Sigmoid colon (tissue), 7 donors: Measurements from ENCODE around the gene ERBB2. TPM values are rescaled to one million over a fixed set of nuclear protein-coding genes. Genes with fewer than 3 reads are reported as not detected.

Source experiments
- DNase-seq: peaks from one replicate; pipeline ENCODE4 v3.0.0-alpha.2; 2019
- H3K27ac ChIP-seq, 4 donors: fragments of 200-600 bp; sonication (generic); one replicate each; pipeline ENCODE4 v1.5.1; 2016 to 2019; ENCODE audit warnings: mild to moderate bottlenecking in 1 of 4
- H3K27me3 ChIP-seq, 3 donors: fragments of 200-600 bp; sonication (generic); one replicate each; pipeline ENCODE4 v1.5.1; 2019; ENCODE audit warnings: mild to moderate bottlenecking in 1 of 3
- H3K36me3 ChIP-seq, 4 donors: fragments of 200-600 bp; sonication (generic); one replicate each; pipeline ENCODE4 v1.5.1; 2016 to 2019
- H3K4me1 ChIP-seq, 4 donors: fragments of 200-600 bp; sonication (generic); one replicate each; pipeline ENCODE4 v1.5.1; 2017 to 2019
- H3K4me3 ChIP-seq, 4 donors: fragments of 200-600 bp; sonication (generic); one replicate each; pipeline ENCODE4 v1.5.1; 2017 to 2019; ENCODE audit warnings: mild to moderate bottlenecking in 2 of 4, moderate library complexity in 1 of 4
- H3K9me3 ChIP-seq, 4 donors: fragments of 200-600 bp in 3 of 4; sonication (generic) in 3 of 4; one replicate each; pipeline versions ENCODE4 v1.5.1 to v1.6.1; 2013 to 2019
- EP300 ChIP-seq, 4 donors: sonication (generic); formaldehyde crosslinking; IDR thresholded peaks; one replicate each; pipeline ENCODE4 v1.6.1; 2017; ENCODE audit warnings: antibody characterized with exemption in 4 of 4
- POLR2A ChIP-seq, 2 donors: fragments of 450-650 bp; IDR thresholded peaks; one replicate each; pipeline ENCODE4 v1.6.1; 2016; ENCODE audit warnings: antibody characterized with exemption in 2 of 2, mild to moderate bottlenecking in 2 of 2, moderate library complexity in 2 of 2
- POLR2AphosphoS5 ChIP-seq, 4 donors: sonication (generic); formaldehyde crosslinking; IDR thresholded peaks; one replicate each; pipeline ENCODE4 v1.6.1; 2017; ENCODE audit warnings: antibody characterized with exemption in 4 of 4
- WGBS, 2 donors: extraction: QIAGEN DNeasy Blood & Tissue Kit; methylation state at CpG; one replicate each; pipeline ENCODE4 v1.1.7; 2013; 5-methylcytosine and 5-hydroxymethylcytosine counted together
- intact Hi-C: fragments of 100-400 bp; cut with DNase I; formaldehyde crosslinking; loops from one replicate; pipeline ENCODE4 v1.15.1; 2023
- polyA plus RNA-seq, 3 donors: library from polyadenylated mRNA; stranded (reverse); fragments of 200-250 nt; gene quantifications; one replicate each; pipeline ENCODE4 v1.2.3, GENCODE V29; 2013
- total RNA-seq, 4 donors: library from RNA; depleted of rRNA; stranded (reverse); fragments of >200 nt; gene quantifications; one replicate each; pipeline ENCODE4 v1.1.0, GENCODE V29; 2016
- TF ChIP-seq, protein P1 (sequence below), 4 experiments: fragments of 450-650 bp in 3 of 4; fragments of 200-600 bp in 1 of 4; IDR thresholded peaks; one replicate each; pipeline ENCODE4 v1.5.1; 2016 to 2019; ENCODE audit warnings: antibody characterized with exemption in 4 of 4, mild to moderate bottlenecking in 3 of 4, moderate library complexity in 2 of 4
- donor health status: healthy with polysubstance abuse.
- donor health status: Bipolar disorder and iron deficiency.
- donor health status: healthy.

ERBB2 gene
- total and polyA plus RNA-seq, 7 donors: 11.8 to 58.9 (median 21.0) TPM

DNA sequence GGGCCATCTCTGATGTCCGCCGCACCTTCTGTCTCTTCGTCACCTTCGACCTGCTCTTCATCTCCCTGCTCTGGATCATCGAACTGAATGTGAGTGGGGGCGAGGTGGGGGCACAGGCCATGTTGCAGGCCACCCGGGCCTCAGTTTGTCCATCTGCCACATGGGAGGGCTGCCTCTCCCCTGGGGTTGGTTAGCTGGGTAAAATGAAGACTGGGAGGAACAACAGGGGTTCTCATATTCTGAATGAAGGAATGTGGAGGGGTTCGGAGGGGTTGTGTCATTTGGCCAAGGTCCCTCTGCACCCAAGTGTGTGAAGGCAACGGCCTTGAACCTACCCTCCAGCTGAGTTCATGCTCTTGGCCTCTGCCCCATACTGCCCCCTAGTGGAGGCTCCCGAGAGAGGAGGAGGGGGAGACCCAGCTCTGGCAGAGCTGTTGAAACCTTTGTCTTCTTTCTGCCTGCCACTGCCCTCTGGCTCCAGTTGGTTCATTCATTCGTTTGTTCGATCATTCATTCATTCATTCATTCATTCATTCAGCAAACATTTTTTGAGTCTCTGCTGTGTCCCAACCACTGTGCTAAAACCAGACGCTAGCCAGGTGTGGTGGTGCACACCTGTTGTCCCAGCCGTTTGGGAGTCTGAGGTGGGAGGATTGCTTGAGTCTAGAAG is 46.1 kb upstream of the ERBB2 start:
- H3K27me3 ChIP-seq: no peaks in the 10 kb centered on the region
- H3K4me3 ChIP-seq: peak overlapping the region in 3 of 4 donors; percentile 12 to 27 (median 12)
- no peaks in the 10 kb centered on the region for H3K9me3 ChIP-seq
- 47 to 65% methylated on average over 14 of the region's 14 CpGs for WGBS, 2 donors
- no peaks in the 10 kb centered on the region for H3K4me1 ChIP-seq
- TF ChIP-seq POLR2AphosphoS5 (IDR thresholded peaks at IDR 0.05) (no peak), POLR2A (IDR thresholded peaks at IDR 0.05) (no peak)
- TF ChIP-seq, protein P1, sequence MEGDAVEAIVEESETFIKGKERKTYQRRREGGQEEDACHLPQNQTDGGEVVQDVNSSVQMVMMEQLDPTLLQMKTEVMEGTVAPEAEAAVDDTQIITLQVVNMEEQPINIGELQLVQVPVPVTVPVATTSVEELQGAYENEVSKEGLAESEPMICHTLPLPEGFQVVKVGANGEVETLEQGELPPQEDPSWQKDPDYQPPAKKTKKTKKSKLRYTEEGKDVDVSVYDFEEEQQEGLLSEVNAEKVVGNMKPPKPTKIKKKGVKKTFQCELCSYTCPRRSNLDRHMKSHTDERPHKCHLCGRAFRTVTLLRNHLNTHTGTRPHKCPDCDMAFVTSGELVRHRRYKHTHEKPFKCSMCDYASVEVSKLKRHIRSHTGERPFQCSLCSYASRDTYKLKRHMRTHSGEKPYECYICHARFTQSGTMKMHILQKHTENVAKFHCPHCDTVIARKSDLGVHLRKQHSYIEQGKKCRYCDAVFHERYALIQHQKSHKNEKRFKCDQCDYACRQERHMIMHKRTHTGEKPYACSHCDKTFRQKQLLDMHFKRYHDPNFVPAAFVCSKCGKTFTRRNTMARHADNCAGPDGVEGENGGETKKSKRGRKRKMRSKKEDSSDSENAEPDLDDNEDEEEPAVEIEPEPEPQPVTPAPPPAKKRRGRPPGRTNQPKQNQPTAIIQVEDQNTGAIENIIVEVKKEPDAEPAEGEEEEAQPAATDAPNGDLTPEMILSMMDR (IDR thresholded peaks at IDR 0.05): peak; percentile 45 to 81 (median 55)
- no peak for DNase-seq
- H3K36me3 ChIP-seq: peaks cover 0 to 24% (median under 1%) of the 10 kb centered on the region in 4 donors
- intact Hi-C loops: no loop called here
- H3K27ac ChIP-seq: peak overlapping the region; percentile 16 to 62 (median 40)

DNA sequence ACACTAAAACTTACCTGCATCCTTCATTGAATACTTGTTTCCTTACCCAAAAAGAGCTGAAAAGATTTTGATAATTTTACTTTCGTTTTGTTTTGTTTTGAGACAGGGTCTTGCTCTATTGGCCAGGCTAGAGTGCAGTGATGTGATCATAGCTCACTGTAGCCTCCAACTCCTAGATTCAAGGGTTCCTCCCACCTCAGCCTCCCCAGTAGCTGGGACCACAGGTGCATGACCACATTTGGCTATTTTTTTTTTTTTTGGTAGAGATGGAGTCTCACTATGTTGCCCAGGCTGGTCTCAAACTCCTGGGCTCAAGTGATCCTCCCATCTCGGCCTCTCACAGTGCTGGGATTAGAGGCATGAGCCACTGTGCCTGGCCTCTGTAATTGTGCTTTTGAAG is 44.8 kb upstream of the ERBB2 start:
- DNase-seq: no peak
- H3K36me3 ChIP-seq: peaks cover 0 to 37% (median 3%) of the 10 kb centered on the region in 4 donors
- H3K27me3 ChIP-seq: no peaks in the 10 kb centered on the region
- H3K4me1 ChIP-seq: no peaks in the 10 kb centered on the region
- no peak overlapping the region for H3K27ac ChIP-seq
- no peaks in the 10 kb centered on the region for H3K9me3 ChIP-seq
- no peak for TF ChIP-seq EP300 (IDR thresholded peaks at IDR 0.05)
- TF ChIP-seq, protein P1 (IDR thresholded peaks at IDR 0.05): no peak
- no peak for TF ChIP-seq POLR2AphosphoS5 (IDR thresholded peaks at IDR 0.05)
- TF ChIP-seq POLR2A (IDR thresholded peaks at IDR 0.05): no peak
- intact Hi-C loops: no loop called here
- no peak overlapping the region for H3K4me3 ChIP-seq
- WGBS, 2 donors: 90 to 91% methylated on average over 2 of the region's 2 CpGs

DNA sequence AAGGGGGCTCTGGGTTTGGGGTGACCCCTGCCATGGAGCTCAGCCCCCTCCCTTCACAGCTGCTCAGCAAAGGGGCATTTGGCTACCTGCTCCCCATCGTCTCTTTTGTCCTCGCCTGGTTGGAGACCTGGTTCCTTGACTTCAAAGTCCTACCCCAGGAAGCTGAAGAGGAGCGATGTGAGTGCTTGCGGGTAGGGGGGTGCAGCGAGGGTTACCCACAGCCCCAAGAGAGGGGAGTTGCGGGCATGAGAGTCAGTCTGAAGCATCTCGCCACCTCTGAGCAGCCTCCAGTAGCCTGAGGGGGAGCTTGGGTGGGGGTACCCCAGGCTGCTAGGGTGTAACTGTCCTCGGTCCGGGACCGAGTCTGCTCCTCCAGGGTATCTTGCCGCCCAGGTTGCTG is 41.5 kb upstream of the ERBB2 start:
- intact Hi-C loops: no loop called here
- TF ChIP-seq POLR2A (IDR thresholded peaks at IDR 0.05) (no peak), POLR2AphosphoS5 (IDR thresholded peaks at IDR 0.05) (no peak), EP300 (IDR thresholded peaks at IDR 0.05) (no peak)
- TF ChIP-seq, protein P1 (IDR thresholded peaks at IDR 0.05): no peak

DNA sequence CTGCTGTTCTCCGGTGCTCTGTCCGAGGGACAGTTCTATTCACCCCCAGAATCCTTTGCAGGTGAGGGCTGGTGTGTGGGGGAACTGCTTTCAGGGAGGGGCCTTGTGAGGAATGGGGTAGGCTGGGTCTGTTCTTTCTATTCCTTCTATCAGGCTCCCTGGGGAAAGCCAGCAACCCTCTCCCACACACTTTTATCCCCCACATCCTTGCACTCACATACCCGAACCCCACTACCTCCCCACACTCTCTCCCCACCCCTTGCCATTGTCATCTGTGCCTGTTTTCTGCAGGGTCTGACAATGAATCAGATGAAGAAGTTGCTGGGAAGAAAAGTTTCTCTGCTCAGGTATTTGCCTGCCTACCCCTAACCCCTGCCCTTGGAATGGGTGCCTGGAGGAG is 41.1 kb upstream of the ERBB2 start:
- intact Hi-C loops: no loop called here
- no peaks in the 10 kb centered on the region for H3K9me3 ChIP-seq

More for the DNA sequence above, 41.5 kb upstream of the ERBB2 start:
- no peak overlapping the region for H3K4me3 ChIP-seq
- H3K9me3 ChIP-seq: no peaks in the 10 kb centered on the region
- H3K27ac ChIP-seq: peak overlapping the region in 3 of 4 donors; percentile 28 to 59 (median 55)
- H3K4me1 ChIP-seq: peaks cover 0 to 16% (median 5%) of the 10 kb centered on the region in 4 donors
- no peaks in the 10 kb centered on the region for H3K27me3 ChIP-seq
- H3K36me3 ChIP-seq: peaks cover 0 to 63% (median 11%) of the 10 kb centered on the region in 4 donors
- DNase-seq: no peak
- WGBS, 2 donors: 89 to 97% methylated on average over 11 of the region's 11 CpGs

More for the DNA sequence above, 41.1 kb upstream of the ERBB2 start:
- H3K27me3 ChIP-seq: no peaks in the 10 kb centered on the region
- no peak overlapping the region for H3K4me3 ChIP-seq
- 88 to 89% methylated on average over 3 of the region's 3 CpGs for WGBS, 2 donors
- H3K36me3 ChIP-seq: peaks cover 0 to 63% (median 11%) of the 10 kb centered on the region in 4 donors
- no peak for DNase-seq
- peak overlapping the region; percentile 28 to 59 (median 57) for H3K27ac ChIP-seq
- TF ChIP-seq, protein P1 (IDR thresholded peaks at IDR 0.05): no peak
- no peak for TF ChIP-seq EP300 (IDR thresholded peaks at IDR 0.05)
- TF ChIP-seq POLR2AphosphoS5 (IDR thresholded peaks at IDR 0.05): no peak
- no peak for TF ChIP-seq POLR2A (IDR thresholded peaks at IDR 0.05)
- H3K4me1 ChIP-seq: peaks cover 0 to 21% (median 5%) of the 10 kb centered on the region in 4 donors
